Activated CD4-positive, alpha-beta T cell treated with anti-CD3 and anti-CD28 coated beads for 36 hours (primary cell): Measurements from ENCODE around the gene FGF7. TPM values are rescaled to one million over a fixed set of nuclear protein-coding genes. Genes with fewer than 3 reads are reported as not detected.
"Not testable (repeated sequence)": the region's sequence is repeated elsewhere in the genome, so short reads cannot be mapped to it uniquely, and the experiment has no call there.

Source experiments
- ATAC-seq: fragments of 200-7000 bp; cut with Tn5 transposase; one replicate; pipeline ENCODE4 v1.10.0; 2021; ENCODE audit warnings: mild to moderate bottlenecking, moderate library complexity
- CTCF ChIA-PET: fragments of 350-600 bp; sonication (Branson Sonifier 250); formaldehyde crosslinking; loops from one replicate; lab custom pipeline; 2021; ENCODE audit warnings: antibody characterized with exemption; lab: Charles Lee
- POLR2A ChIA-PET: fragments of 350-600 bp; sonication (Branson Sonifier 250); formaldehyde crosslinking; loops from one replicate; lab custom pipeline; 2021; ENCODE audit warnings: antibody characterized with exemption, inconsistent platforms; lab: Charles Lee
- DNase-seq: peaks from one replicate; pipeline ENCODE4 v3.0.0-alpha.2; 2020
- H3K27ac Mint-ChIP-seq: one replicate; pipeline ENCODE4 v1.8.0; 2021; ENCODE audit warnings: mixed read lengths
- H3K27me3 Mint-ChIP-seq: one replicate; pipeline ENCODE4 v1.8.0; 2021; ENCODE audit warnings: mixed read lengths
- H3K36me3 Mint-ChIP-seq: one replicate; pipeline ENCODE4 v1.8.0; 2021; ENCODE audit warnings: low read depth, mixed read lengths
- H3K4me1 Mint-ChIP-seq: one replicate; pipeline ENCODE4 v1.8.0; 2021; ENCODE audit warnings: mixed read lengths
- H3K4me3 Mint-ChIP-seq: one replicate; pipeline ENCODE4 v1.8.0; 2021; ENCODE audit warnings: mild to moderate bottlenecking, moderate library complexity, mixed read lengths
- H3K9me3 Mint-ChIP-seq: one replicate; pipeline ENCODE4 v1.8.0; 2021; ENCODE audit warnings: low read depth, mixed read lengths
- intact Hi-C, 2 experiments: fragments of 100-400 bp; cut with DNase I in 1 of 2; cut with micrococcal nuclease in 1 of 2; formaldehyde crosslinking; loops; one replicate each; pipeline versions ENCODE4 v1.14.2 to v1.15.1; 2022 to 2024; cut with DNase I, micrococcal nuclease
- total RNA-seq, 2 experiments: library from RNA; stranded (reverse); gene quantifications; one replicate each; pipeline ENCODE4 v1.2.3, GENCODE V29; 2021

FGF7 gene
- total RNA-seq, 2 experiments from 2014 or later = not detected

- ChIA-PET POLR2A (no interaction called here), CTCF (interaction anchor here (0.7 to 1.5 kb wide), 2 partner anchors 24 to 1797 kb away, joined by 3 read pairs; no protein-coding TSS in a partner anchor)
- H3K27me3 Mint-ChIP-seq = peaks cover 2% of the 10 kb centered on the region
- no peaks in the 10 kb centered on the region for H3K36me3 Mint-ChIP-seq
- H3K27ac Mint-ChIP-seq = no peak overlapping the region
- no peaks in the 10 kb centered on the region for H3K9me3 Mint-ChIP-seq
- H3K4me3 Mint-ChIP-seq = no peak overlapping the region
- intact Hi-C loops = no loop called here
- no peak for DNase-seq
- ATAC-seq = no peak
- no peaks in the 10 kb centered on the region for H3K4me1 Mint-ChIP-seq
Measured at GRCh38 chr15:49495993-49496753, 73.1 kb downstream of the FGF7 start.

GRCh38 chr15:49501586-49501985 lies 78.5 kb downstream of the FGF7 start:
- ChIA-PET POLR2A (no interaction called here), CTCF (no interaction called here)
- Mint-ChIP-seq H3K4me3 (no peak overlapping the region), H3K27ac (no peak overlapping the region), H3K9me3 (peaks cover 3% of the 10 kb centered on the region), H3K36me3 (no peaks in the 10 kb centered on the region), H3K4me1 (no peaks in the 10 kb centered on the region), H3K27me3 (no peaks in the 10 kb centered on the region)
- no peak for DNase-seq
- intact Hi-C loops = no loop called here
- ATAC-seq = no peak

GRCh38 chr15:49506341-49506740 lies 83.3 kb downstream of the FGF7 start:
- H3K4me1 Mint-ChIP-seq = no peaks in the 10 kb centered on the region
- H3K9me3 Mint-ChIP-seq = peaks cover 3% of the 10 kb centered on the region
- CTCF ChIA-PET = no interaction called here
- no peaks in the 10 kb centered on the region for H3K27me3 Mint-ChIP-seq
- intact Hi-C loops = no loop called here
- ATAC-seq (no peak), DNase-seq (no peak)
- H3K27ac Mint-ChIP-seq = no peak overlapping the region
- H3K36me3 Mint-ChIP-seq = no peaks in the 10 kb centered on the region
- POLR2A ChIA-PET = no interaction called here
- no peak overlapping the region for H3K4me3 Mint-ChIP-seq

- intact Hi-C loops = no loop called here
- DNase-seq (no peak), ATAC-seq (no peak)
- CTCF ChIA-PET = no interaction called here
- no peaks in the 10 kb centered on the region for H3K4me1 Mint-ChIP-seq
- no peak overlapping the region for H3K4me3 Mint-ChIP-seq
- no peaks in the 10 kb centered on the region for H3K27me3 Mint-ChIP-seq
- H3K36me3 Mint-ChIP-seq = no peaks in the 10 kb centered on the region
- peaks cover 3% of the 10 kb centered on the region for H3K9me3 Mint-ChIP-seq
- no peak overlapping the region for H3K27ac Mint-ChIP-seq
- POLR2A ChIA-PET = no interaction called here
Measured at GRCh38 chr15:49507261-49507660, 84.2 kb downstream of the FGF7 start.

GRCh38 chr15:49512739-49513138 lies 89.7 kb downstream of the FGF7 start:
- H3K9me3 Mint-ChIP-seq = not testable (repeated sequence)

GRCh38 chr15:49521802-49522201 lies 98.8 kb downstream of the FGF7 start:
- H3K4me3 Mint-ChIP-seq = no peak overlapping the region
- ATAC-seq (no peak), DNase-seq (no peak)
- intact Hi-C loops = no loop called here
- H3K27ac Mint-ChIP-seq = no peak overlapping the region
- CTCF ChIA-PET = interaction anchor here (0.6 kb wide), 1 partner anchor 719 kb away, joined by 3 read pairs; no protein-coding TSS in a partner anchor
- POLR2A ChIA-PET = no interaction called here
- peaks cover 2% of the 10 kb centered on the region for H3K27me3 Mint-ChIP-seq
- peaks cover 2% of the 10 kb centered on the region for H3K36me3 Mint-ChIP-seq
- peaks cover 21% of the 10 kb centered on the region for H3K9me3 Mint-ChIP-seq
- no peaks in the 10 kb centered on the region for H3K4me1 Mint-ChIP-seq

More at GRCh38 chr15:49512739-49513138, 89.7 kb downstream of the FGF7 start:
- DNase-seq, H3K27ac Mint-ChIP-seq, intact Hi-C loops, ATAC-seq, H3K4me1 Mint-ChIP-seq, H3K4me3 Mint-ChIP-seq, CTCF ChIA-PET, H3K36me3 Mint-ChIP-seq, H3K27me3 Mint-ChIP-seq, POLR2A ChIA-PET: not testable (repeated sequence)

- CTCF ChIA-PET = no interaction called here
- DNase-seq (no peak), ATAC-seq (no peak)
- POLR2A ChIA-PET = no interaction called here
- H3K27me3 Mint-ChIP-seq = peaks cover 2% of the 10 kb centered on the region
- no peak overlapping the region for H3K27ac Mint-ChIP-seq
- H3K4me1 Mint-ChIP-seq = no peaks in the 10 kb centered on the region
- no peak overlapping the region for H3K4me3 Mint-ChIP-seq
- intact Hi-C loops = no loop called here
- peaks cover 2% of the 10 kb centered on the region for H3K36me3 Mint-ChIP-seq
- H3K9me3 Mint-ChIP-seq = peaks cover 6% of the 10 kb centered on the region
Measured at GRCh38 chr15:49528289-49528688, 105.2 kb downstream of the FGF7 start.

GRCh38 chr15:49530092-49530491 lies 107.0 kb downstream of the FGF7 start:
- Mint-ChIP-seq H3K4me3 (no peak overlapping the region), H3K27ac (no peak overlapping the region), H3K9me3 (peaks cover 13% of the 10 kb centered on the region), H3K4me1 (no peaks in the 10 kb centered on the region), H3K36me3 (no peaks in the 10 kb centered on the region), H3K27me3 (peaks cover 2% of the 10 kb centered on the region)
- no peak for DNase-seq
- CTCF ChIA-PET = no interaction called here
- POLR2A ChIA-PET = no interaction called here
- intact Hi-C loops = no loop called here
- ATAC-seq = no peak

Other genes starting within 250 kb of the FGF7 start
- gene FAM227B, start 197.6 kb downstream of the FGF7 start, total RNA-seq = 1 to 10 TPM; 2.7 to 4.4 TPM
- 10 to 100 TPM; 20.4 to 22.4 TPM for gene DTWD1, start 197.8 kb downstream of the FGF7 start, total RNA-seq